Activated T-helper 9 cell treated with anti-CD3 and anti-CD28 coated beads, Interleukin-2, amount 50 U/mL, for 16 hours (primary cell): ENCODE results near the gene IMP4.

Experiments used
- DNase-seq: peaks from one replicate; pipeline ENCODE4 v3.0.0-alpha.2; 2020; ENCODE audit warnings: low read depth

The IMP4 gene

GRCh38 chr2:130357864-130358263 lies 15.2 kb downstream of the IMP4 start:
- DNase-seq, result no peak

GRCh38 chr2:130358420-130359350 lies 16.0 kb downstream of the IMP4 start:
- DNase-seq, result no peak

GRCh38 chr2:130359466-130359865 lies 16.8 kb downstream of the IMP4 start:
- no peak for DNase-seq

- DNase-seq, result no peak
These were observed 20.8 kb downstream of the IMP4 start for GRCh38 chr2:130363479-130363878.

GRCh38 chr2:130365075-130365474 lies 22.4 kb downstream of the IMP4 start:
- DNase-seq, result no peak

- DNase-seq, result no peak
These were observed 23.3 kb downstream of the IMP4 start for GRCh38 chr2:130365963-130366362.

- no peak for DNase-seq
These were observed 24.0 kb downstream of the IMP4 start for GRCh38 chr2:130366720-130367119.

GRCh38 chr2:130368786-130369185 lies 26.1 kb downstream of the IMP4 start:
- DNase-seq, result no peak

GRCh38 chr2:130369311-130369964 lies 26.7 kb downstream of the IMP4 start:
- no peak for DNase-seq

GRCh38 chr2:130369965-130370341 lies 27.3 kb downstream of the IMP4 start:
- no peak for DNase-seq

- DNase-seq, result no peak
These were observed 27.8 kb downstream of the IMP4 start for GRCh38 chr2:130370490-130370889.

- DNase-seq, result no peak
These were observed 29.0 kb downstream of the IMP4 start for GRCh38 chr2:130371723-130372054.

GRCh38 chr2:130372055-130372832 lies 29.5 kb downstream of the IMP4 start:
- DNase-seq, result peak; percentile 70

GRCh38 chr2:130372833-130373807 lies 30.4 kb downstream of the IMP4 start:
- DNase-seq, result no peak

- no peak for DNase-seq
These were observed 31.2 kb downstream of the IMP4 start for GRCh38 chr2:130373808-130374365.

- no peak for DNase-seq
These were observed 32.0 kb downstream of the IMP4 start for GRCh38 chr2:130374587-130375290.

- DNase-seq, result no peak
These were observed 32.9 kb downstream of the IMP4 start for GRCh38 chr2:130375291-130376266.

GRCh38 chr2:130376433-130377293 lies 34.0 kb downstream of the IMP4 start:
- no peak for DNase-seq
